ENCODE data around the gene CZIB.

The CZIB gene

DNA sequence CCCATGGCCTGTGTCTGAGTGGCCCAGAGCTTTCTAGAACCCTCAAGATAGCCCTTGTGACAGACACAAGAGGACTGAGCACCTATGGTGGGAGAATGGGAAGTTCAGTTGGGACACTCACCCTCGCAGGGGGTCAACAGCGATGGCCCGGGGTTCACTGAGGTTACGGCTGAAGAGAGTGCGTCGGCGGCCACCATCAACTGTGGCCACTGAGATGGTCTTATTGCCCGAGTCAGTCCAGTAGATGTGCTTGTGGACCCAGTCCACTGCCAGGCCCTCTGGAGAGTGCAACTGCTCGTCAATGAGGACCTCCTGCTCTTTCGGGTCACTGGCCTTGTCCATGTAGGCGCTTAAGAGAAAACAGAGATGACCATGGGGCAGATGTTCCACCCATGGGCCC lies 43.6 kb upstream of the CZIB start:
- no peaks in the 10 kb centered on the region for H3K27me3 ChIP-seq
- no peaks in the 10 kb centered on the region for H3K36me3 ChIP-seq
- H3K9me3 ChIP-seq, result no peaks in the 10 kb centered on the region
- TF ChIP-seq, protein P1, sequence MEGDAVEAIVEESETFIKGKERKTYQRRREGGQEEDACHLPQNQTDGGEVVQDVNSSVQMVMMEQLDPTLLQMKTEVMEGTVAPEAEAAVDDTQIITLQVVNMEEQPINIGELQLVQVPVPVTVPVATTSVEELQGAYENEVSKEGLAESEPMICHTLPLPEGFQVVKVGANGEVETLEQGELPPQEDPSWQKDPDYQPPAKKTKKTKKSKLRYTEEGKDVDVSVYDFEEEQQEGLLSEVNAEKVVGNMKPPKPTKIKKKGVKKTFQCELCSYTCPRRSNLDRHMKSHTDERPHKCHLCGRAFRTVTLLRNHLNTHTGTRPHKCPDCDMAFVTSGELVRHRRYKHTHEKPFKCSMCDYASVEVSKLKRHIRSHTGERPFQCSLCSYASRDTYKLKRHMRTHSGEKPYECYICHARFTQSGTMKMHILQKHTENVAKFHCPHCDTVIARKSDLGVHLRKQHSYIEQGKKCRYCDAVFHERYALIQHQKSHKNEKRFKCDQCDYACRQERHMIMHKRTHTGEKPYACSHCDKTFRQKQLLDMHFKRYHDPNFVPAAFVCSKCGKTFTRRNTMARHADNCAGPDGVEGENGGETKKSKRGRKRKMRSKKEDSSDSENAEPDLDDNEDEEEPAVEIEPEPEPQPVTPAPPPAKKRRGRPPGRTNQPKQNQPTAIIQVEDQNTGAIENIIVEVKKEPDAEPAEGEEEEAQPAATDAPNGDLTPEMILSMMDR (IDR thresholded peaks at IDR 0.05), result no peak
- no peak overlapping the region for H3K27ac ChIP-seq
- H3K4me1 ChIP-seq (ENCODE audit: control insufficient read depth in 1 of 2, insufficient read depth in 1 of 2, low read depth in 1 of 2, low read length in 1 of 2), result no peaks in the 10 kb centered on the region
- H3K4me3 ChIP-seq (ENCODE audit: low read depth in 1 of 2, low read length in 1 of 2), result no peak overlapping the region

DNA sequence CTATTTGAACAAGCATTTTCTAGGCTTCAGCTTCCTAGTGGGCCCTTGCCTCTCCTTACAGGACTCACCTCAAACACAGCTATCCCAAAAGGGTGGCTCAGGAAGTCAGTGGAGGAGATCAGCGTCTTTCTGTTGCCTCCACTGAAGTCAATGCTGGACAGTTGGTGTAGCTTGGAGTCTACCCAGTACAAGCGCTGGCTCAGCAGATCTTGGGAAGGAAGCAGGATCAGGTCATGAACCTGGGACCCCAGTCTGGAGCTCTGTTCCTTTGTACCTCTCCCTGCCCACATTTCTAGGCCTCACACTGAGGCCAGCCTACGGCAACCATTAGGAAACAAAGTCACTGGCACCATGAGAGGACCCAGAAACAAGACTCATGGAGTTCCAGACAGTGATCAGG lies 41.6 kb upstream of the CZIB start:
- Histone ChIP-seq H3K27me3 (no peaks in the 10 kb centered on the region), H3K4me1 (ENCODE audit: control insufficient read depth in 1 of 2, insufficient read depth in 1 of 2, low read depth in 1 of 2, low read length in 1 of 2) (no peaks in the 10 kb centered on the region), H3K9me3 (no peaks in the 10 kb centered on the region), H3K36me3 (no peaks in the 10 kb centered on the region), H3K27ac (no peak overlapping the region), H3K4me3 (ENCODE audit: low read depth in 1 of 2, low read length in 1 of 2) (no peak overlapping the region)
- TF ChIP-seq, protein P1 (IDR thresholded peaks at IDR 0.05), result no peak

DNA sequence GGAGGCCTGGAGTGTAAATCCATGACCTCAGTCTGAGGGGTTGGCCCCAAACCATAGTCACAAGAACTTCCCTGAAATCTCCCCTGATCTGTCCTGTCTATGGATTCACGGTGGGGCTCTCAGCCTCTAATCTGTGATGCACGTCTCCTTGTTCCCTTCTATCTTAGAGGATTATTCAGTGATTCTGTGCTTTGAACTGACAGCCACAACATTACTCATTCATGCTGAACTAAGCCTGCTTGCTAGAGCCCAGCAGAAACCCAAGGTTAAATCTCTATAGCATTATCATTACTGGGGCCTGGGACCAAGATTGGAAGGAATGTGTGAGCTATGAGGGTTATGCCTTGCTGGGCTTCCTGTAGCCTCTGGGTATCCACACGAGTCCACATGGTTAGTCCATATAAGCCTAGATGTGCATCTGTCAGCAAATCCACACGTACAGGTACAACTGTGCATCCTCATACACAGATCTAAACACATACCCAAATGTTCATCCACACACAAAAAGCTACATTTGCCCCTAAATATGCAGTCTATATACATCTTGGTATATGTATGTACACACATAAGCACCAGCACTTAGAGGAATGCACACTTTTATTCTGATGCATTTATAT lies 40.3 kb upstream of the CZIB start:
- TF ChIP-seq, protein P1 (IDR thresholded peaks at IDR 0.05), result no peak
- Histone ChIP-seq H3K27me3 (no peaks in the 10 kb centered on the region), H3K9me3 (no peaks in the 10 kb centered on the region), H3K4me3 (ENCODE audit: low read depth in 1 of 2, low read length in 1 of 2) (no peak overlapping the region), H3K4me1 (ENCODE audit: control insufficient read depth in 1 of 2, insufficient read depth in 1 of 2, low read depth in 1 of 2, low read length in 1 of 2) (no peaks in the 10 kb centered on the region), H3K36me3 (no peaks in the 10 kb centered on the region), H3K27ac (no peak overlapping the region)

DNA sequence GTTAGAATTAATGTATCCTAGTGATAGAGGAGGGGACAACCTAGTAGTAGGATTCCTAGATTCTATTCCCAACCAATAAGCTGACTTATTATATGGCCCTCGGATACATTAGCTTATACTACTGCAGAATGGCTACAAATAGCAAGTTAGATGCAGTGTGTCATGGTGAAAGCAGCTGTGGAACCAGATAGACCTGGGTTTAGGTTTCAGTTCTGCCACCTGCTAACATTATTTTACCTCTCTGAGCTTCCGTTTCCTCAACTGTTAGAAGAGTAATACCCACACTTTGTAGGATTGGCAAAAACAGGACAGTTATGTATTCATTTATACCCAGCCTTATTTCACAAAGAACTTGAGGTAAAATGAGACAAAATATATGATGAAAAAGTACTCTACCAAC lies 39.5 kb upstream of the CZIB start:
- Histone ChIP-seq H3K4me1 (ENCODE audit: control insufficient read depth in 1 of 2, insufficient read depth in 1 of 2, low read depth in 1 of 2, low read length in 1 of 2) (no peaks in the 10 kb centered on the region), H3K27me3 (no peaks in the 10 kb centered on the region), H3K36me3 (no peaks in the 10 kb centered on the region), H3K9me3 (no peaks in the 10 kb centered on the region), H3K27ac (no peak overlapping the region), H3K4me3 (ENCODE audit: low read depth in 1 of 2, low read length in 1 of 2) (no peak overlapping the region)
- TF ChIP-seq, protein P1 (IDR thresholded peaks at IDR 0.05), result no peak

DNA sequence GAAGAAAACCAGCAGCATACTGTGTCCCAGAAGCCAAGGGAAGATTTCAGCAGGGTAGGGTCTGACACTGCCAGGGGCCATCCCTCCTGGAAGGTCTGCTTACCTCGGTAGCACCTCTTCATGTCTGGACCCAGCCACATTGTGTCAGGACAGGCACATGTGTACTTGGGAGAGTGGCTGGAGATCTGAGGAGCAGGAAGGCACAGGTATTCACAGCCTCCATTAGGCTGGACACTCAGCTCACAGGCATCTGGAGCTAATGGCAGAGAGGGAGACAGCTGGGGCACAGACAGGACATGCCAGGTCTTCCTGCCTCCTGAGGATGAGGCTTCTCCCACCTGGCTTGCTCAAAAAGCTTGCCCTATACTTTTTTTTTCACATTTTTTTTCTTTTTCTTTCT lies 37.8 kb upstream of the CZIB start:
- H3K36me3 ChIP-seq, result no peaks in the 10 kb centered on the region

More for the DNA sequence above, 37.8 kb upstream of the CZIB start:
- Histone ChIP-seq H3K4me3 (ENCODE audit: low read depth in 1 of 2, low read length in 1 of 2) (no peak overlapping the region), H3K27ac (no peak overlapping the region), H3K9me3 (no peaks in the 10 kb centered on the region), H3K27me3 (no peaks in the 10 kb centered on the region), H3K4me1 (ENCODE audit: control insufficient read depth in 1 of 2, insufficient read depth in 1 of 2, low read depth in 1 of 2, low read length in 1 of 2) (no peaks in the 10 kb centered on the region)
- TF ChIP-seq, protein P1 (IDR thresholded peaks at IDR 0.05), result no peak

All from neutrophil (primary cell).